Cerebellar nuclear complex (tissue), 1 donor: ENCODE measurements around the gene GPSM1.

Experiments used
- DNase-seq, 2 experiments: peaks; one replicate each; lab custom pipeline; 2025; lab: John Stamatoyannopoulos, UW

Gene GPSM1

GRCh38 chr9:136304981-136305380, 22.4 kb upstream of the GPSM1 start:
- DNase-seq, result no peak

- DNase-seq, result no peak
Measured at GRCh38 chr9:136305804-136306203, 21.5 kb upstream of the GPSM1 start.

DNA sequence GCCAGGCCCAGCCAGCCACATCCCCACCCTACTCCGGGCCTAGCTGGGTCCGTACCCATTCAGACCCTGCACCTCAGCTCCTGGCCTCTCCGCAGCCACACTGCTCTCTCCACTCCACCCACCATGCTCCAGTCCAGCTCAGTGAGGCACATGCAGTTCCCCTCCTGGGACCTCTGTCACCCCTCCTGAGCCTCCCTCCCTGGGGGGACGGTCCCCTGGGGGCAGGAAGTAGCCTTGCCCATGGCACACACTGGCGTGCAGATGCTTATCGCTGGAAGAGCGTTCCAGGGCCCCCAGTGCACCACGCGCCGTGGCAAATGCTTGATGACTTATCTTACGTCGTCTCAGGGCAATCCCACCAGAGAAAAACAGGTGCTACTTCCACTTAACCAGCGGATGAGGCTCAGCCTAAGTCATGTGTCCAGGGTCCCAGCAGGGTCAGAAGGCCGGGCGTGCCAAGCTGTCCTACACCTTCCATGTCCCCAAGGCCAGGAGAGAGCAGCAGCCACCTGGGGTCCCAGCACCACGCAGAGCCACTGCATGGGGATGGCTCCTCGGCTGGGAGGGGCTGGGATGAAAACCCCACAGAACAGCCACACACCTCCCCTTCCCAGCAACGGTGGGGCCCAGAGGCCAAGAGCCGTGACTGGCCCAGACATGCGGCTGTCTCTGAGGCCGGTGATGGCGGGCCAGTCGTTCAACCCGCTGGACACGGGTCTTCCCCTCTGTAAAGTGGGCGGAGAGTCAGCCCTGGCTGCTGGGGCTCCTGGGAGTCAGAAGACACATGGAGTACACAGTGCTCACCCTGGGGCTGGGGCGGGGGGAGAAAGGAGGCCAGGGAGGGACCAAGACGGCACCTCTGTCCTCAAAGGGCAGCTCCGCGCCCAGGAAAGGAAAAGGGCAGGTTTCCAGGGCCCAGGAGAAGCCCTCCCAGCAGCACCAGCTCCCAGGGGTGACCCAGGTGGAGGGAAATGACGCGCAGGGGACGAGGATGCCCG, 20.8 kb upstream of the GPSM1 start:
- no peak for DNase-seq

GRCh38 chr9:136307215-136307750, 20.1 kb upstream of the GPSM1 start:
- DNase-seq, result no peak

DNA sequence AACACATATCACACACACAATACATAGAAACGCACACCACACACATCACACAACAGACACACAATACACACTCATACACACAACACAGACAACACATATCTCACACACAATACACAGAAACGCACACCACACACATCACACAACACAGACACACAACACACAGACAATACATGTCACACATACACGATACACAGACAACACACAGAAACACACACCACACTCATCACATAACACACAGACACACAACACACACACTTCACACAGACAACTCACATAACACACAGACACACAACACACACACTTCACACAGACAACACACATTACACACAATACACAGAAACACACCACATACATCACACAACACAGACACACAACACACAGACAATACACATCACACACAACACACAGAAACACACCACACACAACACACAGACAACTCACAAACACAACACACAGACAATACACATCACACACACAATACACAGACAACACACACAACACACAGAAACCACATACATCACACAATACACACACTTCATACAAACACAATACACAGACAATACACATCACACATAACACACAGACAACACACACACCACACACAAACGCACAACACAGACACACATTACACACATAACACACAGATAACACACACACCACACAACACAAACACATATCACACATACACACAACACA, 19.2 kb upstream of the GPSM1 start:
- no peak for DNase-seq

DNA sequence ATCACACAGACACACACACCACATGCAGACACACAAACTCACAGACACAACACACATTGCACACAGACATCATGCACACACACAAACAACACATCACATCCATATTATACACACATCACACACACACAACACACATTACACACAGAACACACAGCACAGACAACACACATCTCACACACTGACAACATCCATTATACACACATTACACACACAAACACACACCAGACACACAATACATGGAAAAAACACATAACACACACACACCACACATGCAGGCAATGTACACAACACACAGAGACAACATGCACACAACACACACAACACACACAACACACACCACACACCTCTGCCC, 18.7 kb upstream of the GPSM1 start:
- DNase-seq, result no peak

GRCh38 chr9:136309101-136309801, 18.1 kb upstream of the GPSM1 start:
- DNase-seq, result no peak

DNA sequence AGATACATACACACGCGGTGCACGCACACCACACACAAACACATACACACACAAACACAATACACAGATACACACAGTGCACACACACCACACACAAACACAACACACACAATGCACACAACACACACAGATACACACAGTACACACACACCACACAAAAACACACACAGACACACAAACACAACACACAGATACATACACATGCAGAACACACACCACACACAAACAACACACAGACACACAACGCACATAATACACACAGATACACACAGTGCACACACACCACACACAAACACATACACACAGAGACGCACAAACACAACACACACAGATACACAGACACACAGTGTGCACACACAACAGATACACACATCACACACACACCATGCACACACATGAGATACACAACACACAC, 17.5 kb upstream of the GPSM1 start:
- DNase-seq, result no peak

- DNase-seq, result no peak
Measured at GRCh38 chr9:136310273-136311030, 16.9 kb upstream of the GPSM1 start.

GRCh38 chr9:136311051-136312008, 16.0 kb upstream of the GPSM1 start:
- no peak for DNase-seq

- DNase-seq, result no peak
Measured at GRCh38 chr9:136312009-136312375, 15.3 kb upstream of the GPSM1 start.

GRCh38 chr9:136312436-136312835, 14.9 kb upstream of the GPSM1 start:
- DNase-seq, result no peak

DNA sequence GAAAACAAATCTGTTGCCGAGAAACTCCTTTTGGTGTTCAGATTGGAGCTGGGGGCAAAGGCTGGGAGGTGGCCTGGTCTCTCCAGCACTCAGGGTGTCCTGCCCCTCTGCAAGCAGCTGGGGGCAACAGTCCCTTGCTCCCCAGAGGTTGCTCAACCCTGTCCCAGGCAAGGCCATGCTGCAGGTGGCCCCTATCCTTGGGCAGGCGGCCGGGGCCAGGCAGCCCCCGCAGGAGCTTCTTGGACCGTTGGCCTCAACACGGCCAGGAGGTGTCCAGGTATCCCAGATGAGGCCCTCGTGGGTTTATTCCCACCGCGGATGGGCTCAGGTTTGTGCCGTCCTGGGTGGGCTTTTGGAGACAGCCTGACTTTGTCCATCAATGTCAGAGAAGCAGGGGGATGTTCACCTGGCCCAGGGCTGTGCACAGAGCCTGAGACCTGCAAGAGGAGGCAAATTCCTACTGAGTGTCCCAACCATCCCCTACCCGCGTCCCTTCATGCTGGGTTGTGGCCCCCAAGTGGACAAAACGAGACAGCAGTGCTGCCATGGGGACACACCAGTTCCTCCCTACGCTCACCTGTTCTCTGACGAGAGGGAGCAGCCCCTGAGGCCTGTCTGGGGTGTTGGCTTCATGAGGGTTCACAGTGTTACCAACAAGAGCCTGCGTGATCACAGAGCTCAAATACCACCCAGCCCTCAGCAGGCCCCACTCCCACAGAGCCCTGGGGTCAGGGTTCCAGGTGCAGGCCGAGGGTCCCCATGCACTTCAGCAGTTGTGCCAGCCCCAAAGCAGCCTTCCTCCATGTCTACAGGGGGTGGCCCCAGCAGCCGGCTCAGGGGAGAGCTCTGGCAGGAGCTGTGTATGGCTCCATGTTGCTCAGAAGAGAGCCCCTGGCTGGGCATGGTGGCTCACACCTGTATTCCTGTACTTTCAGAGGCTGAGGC, 14.0 kb upstream of the GPSM1 start:
- no peak for DNase-seq

DNA sequence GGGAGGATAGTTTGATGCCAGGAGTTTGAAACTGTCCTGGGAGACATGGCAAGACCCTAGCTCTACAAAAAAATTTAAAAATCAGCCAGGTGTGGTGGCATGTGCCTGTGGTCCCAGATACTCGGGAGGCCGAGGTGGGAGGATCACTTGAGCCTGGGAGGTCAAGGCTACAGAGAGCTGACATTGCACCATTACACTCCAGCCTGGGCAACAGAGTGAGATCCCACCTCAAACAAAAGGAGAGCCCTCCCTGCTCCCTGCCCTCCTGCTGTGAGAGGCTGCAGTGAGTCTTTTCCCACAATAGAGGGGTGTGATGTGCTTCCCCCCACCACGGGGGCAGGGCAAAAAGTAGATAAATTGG, 13.3 kb upstream of the GPSM1 start:
- DNase-seq, result no peak

- DNase-seq, result no peak
Measured at GRCh38 chr9:136314944-136315343, 12.4 kb upstream of the GPSM1 start.

GRCh38 chr9:136316271-136316751, 11.0 kb upstream of the GPSM1 start:
- no peak for DNase-seq

GRCh38 chr9:136316896-136317676, 10.3 kb upstream of the GPSM1 start:
- DNase-seq, result no peak

DNA sequence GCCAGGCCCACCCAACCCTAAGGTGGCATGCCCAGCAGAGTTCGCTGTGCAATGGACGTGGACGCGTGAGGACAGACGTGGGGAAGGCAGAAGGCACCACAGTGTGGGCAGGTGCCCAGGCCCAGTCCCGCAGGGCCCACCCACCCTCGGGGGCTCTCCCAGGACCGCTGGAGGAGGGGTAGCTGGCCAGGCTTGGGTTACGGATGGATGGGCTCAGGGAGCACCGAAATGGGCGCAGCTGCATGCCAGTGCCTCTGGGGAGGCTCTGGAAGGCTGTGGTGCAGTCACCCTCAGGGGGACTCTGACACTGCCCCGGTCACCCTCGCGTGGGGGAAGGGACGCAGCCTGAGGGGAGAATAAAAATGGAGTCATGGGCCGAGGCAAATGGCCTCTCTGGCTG, 9.6 kb upstream of the GPSM1 start:
- DNase-seq, result no peak
